HG02642 (cell line): ENCODE results near the gene SERPINA4.

Source experiments
- ATAC-seq: cut with Tn5 transposase; IDR thresholded peaks from one replicate; pipeline ENCODE4 v1.9.1; 2021; ENCODE audit warnings: mild to moderate bottlenecking; ENCODE audit not compliant: unreplicated experiment, poor library complexity

SERPINA4 gene, protein sequence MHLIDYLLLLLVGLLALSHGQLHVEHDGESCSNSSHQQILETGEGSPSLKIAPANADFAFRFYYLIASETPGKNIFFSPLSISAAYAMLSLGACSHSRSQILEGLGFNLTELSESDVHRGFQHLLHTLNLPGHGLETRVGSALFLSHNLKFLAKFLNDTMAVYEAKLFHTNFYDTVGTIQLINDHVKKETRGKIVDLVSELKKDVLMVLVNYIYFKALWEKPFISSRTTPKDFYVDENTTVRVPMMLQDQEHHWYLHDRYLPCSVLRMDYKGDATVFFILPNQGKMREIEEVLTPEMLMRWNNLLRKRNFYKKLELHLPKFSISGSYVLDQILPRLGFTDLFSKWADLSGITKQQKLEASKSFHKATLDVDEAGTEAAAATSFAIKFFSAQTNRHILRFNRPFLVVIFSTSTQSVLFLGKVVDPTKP

DNA sequence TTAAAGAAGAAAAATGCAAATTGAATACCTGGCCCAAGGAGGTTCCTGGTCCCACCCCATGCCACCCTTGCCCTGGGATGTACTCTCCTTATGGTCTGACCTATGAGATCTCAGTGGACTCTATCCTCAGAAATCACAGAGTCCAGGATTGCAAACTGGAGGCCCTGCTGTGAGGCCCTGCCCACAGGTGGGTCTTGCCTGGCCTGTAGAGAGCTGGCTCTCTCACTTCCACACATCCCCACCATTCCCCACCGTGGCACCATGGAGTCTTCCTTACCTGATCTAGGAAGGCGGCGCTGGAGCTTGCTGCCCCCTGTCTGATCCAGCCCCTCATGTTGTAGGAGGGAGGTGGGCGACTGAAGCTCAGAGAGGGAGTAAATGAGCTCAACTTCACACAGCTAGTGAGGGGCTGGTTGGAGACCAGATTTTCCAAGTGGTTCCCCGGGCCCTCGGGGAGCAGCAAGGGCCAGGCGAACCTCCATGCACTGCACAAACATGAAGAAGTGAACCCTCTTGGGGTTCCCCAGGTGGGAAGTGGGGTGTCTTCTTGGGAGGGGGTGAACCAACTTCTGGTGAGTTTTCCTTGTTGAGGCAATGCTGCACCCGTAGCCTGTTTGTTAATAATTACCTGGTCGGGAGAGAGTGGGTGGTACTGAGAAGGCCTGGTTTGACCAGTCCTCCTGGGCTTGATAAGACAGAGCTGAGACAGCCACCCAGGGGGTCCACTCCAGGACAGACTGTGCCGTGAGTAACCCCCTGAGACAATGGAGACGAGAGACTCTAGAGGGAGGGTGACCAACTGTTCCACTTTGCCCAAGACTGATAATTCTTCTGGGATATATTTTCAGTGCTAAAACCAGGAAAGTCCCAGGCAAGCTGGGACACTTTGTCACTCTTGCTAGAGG is at the start of gene SERPINA4:
Gene SERPINA4 (plus strand): TSS at position 692 of the 905 bp plus-strand sequence. CDS start 2,041 bp downstream, outside the sequence.
- no peak for ATAC-seq

DNA sequence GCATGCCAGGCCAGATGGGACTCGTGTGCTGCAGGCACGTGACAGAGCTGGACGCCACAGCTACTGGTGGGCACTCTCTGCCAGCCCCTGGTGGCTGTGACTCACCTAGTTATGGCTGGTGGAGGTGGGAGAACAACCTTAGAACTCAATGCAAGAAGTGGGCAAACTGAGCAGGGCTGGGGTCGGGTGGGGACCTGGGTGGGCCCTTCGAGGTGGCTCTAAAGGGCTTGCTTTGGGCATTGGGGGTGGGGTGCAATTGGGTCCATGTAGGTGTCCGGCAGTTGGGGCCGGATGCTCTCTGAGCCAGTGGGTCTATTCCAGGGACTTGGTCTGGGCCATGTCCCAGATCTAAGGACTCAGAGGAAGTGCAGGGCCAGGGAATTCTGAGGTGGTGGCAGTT is 46.9 kb upstream of the SERPINA4 start:
- no peak for ATAC-seq

DNA sequence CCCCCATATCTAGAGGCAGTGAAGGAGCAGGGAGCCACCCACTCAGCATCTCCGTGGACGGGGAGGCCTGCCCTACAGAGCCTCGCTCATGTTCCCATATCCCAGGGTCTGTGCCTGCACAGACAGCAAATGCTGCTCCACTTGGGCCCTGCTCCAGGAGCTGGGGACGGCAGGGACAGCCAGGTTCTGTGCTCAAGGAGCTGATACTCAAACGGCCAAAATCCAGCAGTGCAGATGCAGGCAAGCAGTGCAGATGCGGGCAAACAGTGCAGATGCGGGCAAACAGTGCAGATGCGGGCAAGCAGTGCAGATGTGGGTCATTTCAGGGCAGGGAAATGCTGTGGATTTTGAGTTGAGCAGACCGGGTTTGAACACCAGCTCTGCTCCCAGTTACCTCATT is 45.8 kb upstream of the SERPINA4 start:
- no peak for ATAC-seq

DNA sequence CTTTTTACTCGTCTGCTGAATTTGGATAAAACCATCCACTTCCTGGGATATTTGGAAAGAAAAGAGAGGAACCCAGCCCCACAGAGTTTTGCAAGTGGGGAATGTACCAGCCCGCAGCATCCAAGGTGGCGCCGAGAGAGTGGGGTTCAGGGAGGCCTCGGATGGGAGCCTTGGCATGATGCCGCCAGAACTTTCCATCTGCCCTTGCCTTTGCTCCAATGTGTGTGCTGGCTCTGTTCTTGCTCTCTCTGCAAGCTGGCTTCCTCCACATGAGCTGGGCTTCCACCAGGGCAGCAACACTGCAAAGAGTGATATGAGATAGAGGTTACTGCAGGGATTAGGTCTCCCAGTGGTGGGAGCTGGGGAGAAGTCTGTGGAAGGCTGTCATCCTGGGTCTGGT is 45.4 kb upstream of the SERPINA4 start:
- no peak for ATAC-seq

DNA sequence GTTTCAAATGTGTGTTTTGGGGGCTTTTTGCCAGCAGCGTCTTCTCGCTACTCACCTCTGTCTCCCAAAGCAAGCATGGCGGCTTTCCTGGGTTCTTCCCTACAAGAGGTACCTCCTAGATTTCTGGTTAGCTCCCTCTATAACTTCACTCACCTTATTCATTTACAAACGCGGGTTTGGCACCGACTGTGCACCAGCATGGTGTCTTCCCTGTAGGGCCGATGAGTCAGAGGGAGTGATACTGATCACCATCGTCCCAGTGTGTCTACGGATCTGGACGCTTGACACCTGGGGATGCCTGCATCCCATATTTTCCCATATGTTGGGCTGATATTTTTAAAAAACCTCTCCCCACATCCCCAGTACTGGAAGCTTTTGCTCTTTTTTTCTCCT is 44.0 kb upstream of the SERPINA4 start:
- no peak for ATAC-seq

DNA sequence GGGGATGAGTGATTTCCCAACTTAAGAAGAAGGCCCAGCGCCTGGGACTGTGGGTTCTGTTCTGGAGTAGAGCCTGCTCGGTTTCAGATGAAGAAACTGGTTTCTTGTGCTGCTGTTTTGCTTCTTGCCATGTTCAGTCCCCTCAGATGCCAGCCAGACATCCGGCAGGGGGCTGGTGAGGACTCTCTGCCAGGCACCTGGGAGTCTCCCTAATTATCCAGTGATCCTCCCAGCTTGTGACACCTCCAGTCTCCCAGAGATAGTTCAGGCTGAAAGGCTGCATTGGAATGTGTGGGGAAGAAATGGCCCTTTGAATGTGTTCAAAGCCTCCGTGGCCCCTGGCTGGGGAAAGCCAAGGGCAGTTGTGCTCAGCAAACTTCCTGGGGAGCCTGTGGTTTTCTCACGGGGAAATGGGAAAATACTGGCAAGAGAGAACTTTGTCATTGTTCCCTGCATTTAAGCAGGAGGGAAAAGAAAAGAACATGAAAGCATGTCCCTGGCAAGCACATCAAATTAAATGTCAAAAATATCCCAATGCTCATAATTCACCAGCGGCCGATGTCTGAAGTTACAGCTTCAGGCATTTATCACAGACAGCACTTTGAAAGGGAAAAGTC is 43.5 kb upstream of the SERPINA4 start:
- ATAC-seq, result no peak

DNA sequence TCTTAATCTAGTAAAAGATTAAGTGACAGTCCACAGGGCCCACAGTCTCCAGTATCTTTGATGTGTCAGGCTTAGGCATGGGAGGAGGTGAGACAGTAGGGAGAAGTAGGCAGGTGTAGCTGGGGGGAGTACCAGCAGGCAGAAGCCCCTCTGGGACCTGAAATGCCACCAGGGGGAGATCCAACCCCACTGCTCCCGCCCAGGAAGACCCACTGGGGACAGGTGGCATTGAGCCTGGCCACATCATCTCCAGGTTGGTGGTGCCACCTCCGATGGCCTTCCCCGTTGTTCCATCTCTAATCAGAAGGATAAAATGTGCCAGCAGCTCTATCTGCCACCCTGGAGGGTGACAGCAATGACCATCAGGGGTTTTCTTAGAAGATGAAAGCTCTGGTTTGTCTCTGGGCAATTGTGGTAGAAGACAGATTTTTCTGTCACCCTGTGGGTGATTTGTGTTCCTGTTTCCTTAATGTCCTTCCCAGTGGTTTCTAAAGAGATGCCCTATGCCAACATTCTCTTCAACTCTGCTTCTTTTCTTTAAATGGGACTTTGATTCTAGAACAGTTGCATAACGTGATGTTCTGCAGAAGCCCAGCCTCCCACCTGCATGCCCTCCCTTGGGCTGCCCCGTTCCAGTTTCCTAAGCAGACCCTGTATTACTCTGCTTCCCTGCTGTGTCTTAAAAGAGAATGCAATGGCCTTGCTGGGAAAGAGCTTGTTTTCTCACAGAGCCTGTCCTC is 39.7 kb upstream of the SERPINA4 start:
- ATAC-seq, result no peak

DNA sequence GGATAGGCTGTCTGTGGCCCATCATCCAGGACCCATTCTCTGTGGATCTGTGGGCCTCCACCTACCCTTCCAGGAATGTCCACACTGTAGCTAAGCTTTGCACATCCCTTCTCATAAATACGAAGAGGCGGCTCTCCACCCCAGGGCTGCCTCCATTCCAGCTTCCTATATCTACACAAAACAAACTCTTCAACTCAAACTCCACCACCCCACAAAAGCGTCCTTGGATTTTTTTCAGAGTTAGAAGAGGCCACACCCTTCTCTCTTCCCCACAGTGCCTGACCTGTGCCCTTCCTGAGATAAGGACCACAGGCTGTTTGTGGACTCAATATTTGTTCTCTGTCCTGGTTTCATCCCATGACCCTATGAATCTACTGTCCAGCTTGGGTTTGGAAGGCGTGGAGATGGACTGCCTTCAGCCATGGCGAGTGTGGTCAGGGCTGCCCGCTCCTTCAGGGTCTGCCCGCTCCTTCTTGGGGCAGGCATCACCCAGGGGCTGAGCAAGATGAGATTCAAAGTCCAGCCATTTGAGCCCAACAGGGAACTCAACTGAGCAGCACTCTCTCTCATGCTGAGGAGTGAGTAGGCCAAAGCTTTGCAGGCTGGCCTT is 39.0 kb upstream of the SERPINA4 start:
- ATAC-seq, result no peak

DNA sequence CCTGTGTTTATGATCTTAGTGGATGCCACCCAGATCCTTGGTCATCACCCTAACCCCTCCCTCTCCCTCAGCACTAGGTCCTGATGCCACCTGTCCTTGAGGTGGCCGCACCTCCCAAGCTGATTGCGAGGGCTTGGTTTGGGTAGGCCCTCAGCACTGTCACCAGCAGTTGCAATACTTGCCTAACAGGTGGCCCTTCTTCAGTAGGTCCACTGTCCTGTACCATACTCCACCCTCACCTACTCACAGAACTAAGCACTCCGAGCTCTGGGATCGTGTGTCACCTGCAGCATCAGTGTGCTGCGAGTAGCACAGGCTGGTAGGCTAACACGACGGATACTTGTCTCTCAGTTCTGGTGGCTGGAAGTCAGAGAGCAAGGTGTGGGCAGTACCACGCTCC is 38.0 kb upstream of the SERPINA4 start:
- no peak for ATAC-seq

DNA sequence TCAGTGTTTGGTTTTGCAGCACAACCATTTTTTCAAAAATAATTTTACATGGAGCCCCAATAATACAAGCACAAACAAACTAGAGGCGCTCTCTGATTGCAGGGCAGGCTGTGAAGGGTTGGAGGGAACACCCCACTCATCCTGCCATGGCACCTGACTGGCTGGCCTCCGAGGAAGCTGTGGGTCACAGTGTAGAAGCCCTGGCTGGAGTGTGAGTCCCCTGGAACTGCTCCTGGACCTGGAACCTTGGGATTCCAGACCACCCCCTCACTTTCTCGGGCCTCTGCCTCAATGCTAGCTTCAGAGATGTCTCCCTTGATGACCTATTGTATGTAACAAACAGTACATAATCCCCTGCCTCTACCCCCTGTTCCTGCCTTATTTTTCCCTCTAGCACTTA is 37.1 kb upstream of the SERPINA4 start:
- no peak for ATAC-seq

DNA sequence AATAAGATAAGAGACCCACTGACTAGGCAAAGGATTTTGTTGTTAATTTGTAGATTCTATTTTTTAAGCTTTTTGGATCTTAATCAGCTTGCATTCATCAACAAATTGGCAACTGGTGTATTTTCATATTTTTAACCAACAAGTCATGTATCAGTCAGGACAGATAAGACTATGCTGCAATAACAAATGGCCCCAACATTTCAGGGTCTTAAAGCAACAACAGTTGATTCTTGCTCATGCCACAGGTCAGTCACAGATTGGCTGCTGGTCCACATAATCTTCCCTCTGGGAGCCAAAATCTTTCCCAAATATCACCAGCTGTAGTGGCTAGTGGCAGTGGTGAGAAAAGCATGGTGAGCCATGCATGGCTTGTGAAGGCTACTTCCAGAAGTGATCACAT is 30.1 kb upstream of the SERPINA4 start:
- ATAC-seq, result no peak

DNA sequence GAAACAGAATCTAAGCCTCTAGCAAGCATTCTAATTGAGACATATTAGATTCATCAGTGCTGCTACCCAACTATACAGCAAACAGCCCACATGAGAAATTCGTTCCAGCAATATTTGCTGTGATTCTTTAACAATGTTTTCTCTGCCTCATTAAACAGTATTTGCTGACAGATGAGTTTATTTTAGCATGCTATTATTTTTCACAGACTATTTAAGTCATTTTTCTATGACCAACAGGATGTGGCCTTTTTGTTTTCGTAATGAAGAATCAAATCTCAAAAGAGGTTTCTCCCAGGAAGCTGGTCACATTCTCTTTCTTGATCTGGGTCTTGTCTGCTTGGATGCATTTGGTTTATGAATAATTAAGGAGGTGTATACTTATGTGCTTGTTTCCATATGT is 28.8 kb upstream of the SERPINA4 start:
- no peak for ATAC-seq

DNA sequence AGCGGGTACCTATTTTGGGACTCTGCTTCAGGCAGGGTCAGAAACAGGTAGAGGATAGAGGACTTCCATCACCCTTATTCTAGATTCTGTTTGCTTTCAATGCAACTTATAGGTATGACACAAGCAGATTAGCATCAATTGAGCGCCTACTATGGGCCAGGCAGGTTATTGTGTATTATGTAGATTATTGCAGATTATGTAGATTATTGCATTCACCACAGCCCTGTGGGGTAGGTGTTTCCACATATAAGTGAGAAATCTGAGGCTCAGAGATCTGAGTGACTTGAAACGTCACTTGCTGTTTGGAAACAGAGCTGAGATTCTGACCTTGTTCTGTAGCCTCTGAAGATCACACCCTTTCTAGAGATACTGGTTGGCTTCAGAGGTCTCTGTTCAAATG is 25.7 kb upstream of the SERPINA4 start:
- ATAC-seq, result no peak

DNA sequence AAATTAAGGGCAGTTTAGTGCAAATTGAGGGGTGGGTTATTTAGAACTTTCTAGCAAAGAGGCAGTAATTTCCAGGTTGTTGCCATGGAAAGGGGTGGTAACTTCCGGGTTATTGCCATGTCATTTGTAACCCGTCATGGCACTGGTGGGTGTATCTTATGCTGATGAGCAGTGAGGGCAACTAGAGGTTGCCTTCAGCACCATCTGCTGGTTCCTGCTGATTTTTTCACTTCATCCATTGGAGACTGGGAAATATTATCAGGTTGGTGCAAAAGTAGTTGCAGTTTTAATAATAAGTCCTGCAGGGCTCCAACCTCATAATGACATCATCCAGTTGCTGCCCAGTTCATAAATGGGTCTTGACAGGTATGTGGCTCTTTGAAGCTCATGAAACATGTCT is 24.4 kb upstream of the SERPINA4 start:
- ATAC-seq, result no peak

DNA sequence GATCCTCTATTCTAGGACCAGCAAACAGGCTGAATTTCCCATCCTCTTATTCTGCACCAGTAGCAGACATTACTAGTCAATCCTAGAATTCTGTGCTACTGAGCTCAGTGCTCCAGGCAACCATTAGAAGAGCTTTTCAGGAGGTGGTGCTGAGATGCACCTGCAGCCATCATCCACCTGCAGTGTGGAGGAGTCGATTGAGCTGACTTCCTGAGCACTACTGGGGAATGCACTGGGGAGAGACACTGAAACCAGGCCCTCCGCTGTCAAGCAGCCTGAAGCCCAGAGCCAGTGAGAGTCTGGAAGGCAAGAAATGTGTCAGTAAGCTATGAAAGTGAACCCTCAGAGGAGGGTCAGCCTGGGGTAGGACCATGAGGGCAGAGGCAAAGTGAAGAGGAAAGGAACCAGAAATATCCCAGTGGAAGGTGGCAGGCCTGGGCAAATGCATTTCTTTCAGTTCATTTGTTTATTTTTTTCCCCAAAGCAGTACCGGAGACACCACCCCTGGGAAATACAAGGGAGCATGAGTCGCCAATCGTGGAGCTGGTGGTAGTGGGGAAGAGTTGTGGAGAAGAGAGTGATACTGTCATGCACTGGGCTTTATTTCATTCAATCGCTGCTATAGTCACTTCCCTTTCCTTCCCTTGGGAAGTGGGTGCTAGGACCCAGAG is 23.0 kb upstream of the SERPINA4 start:
- ATAC-seq, result no peak

DNA sequence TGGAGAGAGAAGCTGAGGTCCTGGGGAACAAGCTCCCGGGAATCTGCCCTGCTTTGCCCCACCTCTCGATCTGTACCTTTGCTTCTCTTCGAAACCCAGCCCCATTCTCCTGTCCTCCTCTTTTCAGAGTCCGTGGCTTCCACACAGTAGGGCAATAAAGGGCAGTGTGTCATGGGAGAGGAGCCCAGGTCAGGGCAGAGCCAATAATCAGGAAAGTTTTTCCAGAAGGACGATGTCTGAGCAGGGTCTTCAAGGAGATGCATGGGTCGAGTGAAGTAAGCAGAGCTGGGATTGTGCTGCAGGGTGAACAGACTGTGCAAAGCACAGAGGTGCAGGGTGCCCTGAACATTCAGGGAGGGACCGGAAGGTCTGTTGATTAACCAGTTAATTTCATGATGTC is 22.1 kb upstream of the SERPINA4 start:
- ATAC-seq, result no peak

DNA sequence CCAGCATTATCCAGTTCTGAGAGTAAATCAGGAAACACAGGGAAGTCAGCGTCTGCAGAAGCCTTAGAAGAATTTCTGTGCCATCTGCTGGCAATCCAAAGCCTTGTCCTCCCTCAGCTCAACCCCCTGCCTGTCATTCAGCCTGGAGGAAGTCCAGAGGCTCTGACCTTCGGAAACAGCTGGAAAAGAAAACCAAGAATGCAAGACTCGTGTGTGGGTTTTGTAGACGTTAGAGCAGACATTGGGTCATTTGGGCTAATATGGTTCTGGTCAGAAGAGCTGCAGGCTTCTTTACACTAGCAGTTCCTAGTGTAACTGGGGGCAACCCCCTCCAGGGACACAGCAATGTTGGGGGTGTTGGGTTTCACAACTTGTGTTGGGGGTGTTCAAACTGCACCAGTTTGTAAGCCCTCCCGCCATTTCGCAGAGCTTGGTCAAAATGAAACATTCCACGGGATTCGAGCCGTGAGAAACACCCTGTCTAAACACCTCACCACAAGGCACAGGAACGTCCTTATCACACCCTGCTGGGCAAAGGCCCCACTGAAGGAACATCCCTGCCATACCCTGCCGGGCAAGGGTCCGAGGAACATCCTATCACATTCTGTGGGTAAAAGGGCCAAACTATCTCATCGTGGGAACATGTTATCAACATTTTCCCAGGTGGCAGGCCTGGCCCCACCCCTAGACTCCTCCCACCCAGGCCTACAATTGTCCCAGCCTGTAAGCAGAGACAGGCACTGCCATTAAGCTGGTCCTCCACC is 21.0 kb upstream of the SERPINA4 start:
- no peak for ATAC-seq

DNA sequence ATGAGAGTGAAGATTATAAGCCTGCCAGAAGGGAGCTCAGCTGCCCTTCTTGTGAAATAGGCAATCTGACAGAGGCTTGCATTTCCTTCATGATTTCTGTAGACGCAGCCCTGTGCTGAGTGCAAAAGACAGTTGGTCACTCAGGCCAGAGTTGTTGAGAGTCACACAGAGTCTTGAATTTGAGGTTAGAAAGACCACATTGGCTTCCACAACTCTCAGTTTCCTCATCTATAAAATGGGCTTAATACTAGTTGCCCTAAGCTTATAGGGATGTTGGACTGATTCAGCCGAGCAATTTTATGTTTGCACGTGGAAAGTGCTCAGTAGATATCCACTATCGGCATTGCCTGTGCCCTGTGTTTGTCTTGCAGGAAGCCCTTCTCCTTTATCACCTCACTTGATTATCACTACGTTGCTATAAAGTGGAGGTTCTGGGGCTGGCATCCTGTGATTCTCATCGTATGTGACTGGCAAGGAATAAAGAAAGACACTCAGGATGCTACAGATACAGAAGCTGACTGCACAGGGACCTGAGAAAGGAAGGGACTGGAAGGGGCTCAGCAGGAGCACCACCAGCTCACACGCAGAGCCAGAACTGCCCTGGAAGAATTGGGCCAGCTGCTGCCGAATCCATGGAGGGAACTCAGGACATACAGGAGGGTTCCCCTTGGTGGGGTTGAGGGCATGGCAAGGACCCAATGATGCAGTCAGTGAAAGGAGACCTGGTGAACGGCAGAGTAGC is 19.8 kb upstream of the SERPINA4 start:
- ATAC-seq, result no peak
